NCI-H2227 (cell line): Measurements from ENCODE around the gene EXOC6B.
"Not testable (repeated sequence)": the region's sequence is repeated elsewhere in the genome, so short reads cannot be mapped to it uniquely, and the experiment has no call there.

Source experiments
- DNase-seq: peaks from one replicate; lab custom pipeline; 2025; ENCODE audit not compliant: unreplicated experiment; lab: John Stamatoyannopoulos, UW

EXOC6B gene

DNA sequence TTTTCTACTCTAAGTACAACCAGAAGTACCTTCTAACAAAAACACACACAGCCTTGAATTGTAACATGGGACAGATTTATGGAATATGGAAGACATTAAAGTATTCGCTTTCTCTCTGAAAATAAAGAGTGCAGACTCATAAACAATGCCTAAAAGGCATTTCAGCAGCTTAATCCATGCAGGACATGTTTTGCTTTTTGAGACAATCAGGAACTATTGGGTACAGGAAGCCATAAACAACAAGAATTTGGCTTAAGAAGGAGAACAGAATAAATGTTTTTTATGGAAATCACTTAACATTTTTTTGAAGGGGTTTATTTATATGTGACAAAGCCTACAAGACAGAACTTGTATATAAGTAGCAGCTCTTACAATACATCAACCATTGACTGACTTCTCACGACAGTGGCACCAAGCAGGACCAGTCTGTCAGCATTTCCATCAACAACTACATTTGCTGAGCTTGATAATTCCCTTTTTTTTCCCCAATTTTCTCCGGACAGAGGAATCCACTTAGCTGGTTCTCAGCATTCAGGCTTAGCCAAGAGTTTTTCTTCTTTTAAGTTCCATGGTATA lies 140.1 kb downstream of the EXOC6B start:
- DNase-seq: no peak

DNA sequence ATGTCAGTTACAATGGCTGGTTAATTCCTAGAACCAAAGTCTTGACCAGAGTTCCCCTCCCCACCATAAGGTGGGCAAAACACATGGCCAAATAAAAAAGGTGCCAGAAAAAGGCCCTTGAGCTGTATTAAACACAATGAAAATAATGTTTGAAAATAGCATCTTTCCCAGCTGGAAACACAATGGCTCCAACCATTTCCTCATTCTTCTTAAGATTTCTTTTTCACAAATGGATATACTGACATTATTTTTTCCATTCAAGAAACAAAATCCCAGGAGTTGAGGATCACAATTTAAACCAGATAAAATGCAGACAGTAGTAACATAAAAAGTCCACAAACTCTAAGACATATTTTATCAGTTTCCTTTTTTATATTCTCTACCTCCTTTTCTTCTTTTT lies 143.8 kb downstream of the EXOC6B start:
- DNase-seq: no peak

DNA sequence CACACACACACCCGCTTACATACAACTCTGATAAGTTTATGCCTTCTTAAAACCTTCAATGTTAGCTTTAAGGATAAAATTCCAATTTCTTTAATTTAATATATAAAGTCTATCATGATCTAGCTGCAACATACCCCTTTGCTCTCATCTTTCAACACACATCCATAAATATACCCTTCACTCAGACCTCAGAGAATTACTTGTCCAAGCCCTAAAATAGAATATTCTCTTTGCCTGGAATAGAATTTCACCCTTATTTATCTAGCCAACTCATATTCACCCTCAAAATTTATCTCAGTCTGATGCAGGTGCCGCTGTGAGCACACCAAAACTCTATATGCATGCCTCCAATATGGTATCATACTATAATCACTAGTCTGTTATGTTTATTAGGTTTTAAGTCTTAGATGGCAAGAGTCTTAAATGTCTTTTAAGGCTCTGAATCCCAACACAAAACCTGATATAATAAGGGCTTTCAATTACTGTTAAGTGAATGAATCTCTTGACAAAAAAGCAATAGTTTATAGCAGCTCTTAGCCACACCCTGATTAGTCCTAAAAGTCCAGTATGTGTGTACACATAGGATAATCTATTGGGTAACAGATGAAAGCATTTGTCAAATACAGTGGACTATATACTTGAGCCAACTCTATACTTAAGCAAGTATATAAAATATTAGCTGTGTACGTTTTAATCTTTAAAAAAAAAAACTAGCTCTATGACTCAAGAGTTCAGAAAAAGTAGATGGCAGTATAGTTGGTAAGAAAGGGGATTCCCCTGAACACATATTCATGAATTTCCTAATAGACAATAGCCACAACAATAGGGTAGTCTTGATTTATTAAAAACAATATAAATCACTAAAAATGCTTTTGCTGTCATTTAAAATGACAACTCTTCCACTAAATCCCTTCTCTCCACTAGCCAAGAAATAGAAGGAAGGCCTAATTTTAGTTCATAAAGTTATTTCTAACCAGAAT lies 144.5 kb downstream of the EXOC6B start:
- DNase-seq: no peak

DNA sequence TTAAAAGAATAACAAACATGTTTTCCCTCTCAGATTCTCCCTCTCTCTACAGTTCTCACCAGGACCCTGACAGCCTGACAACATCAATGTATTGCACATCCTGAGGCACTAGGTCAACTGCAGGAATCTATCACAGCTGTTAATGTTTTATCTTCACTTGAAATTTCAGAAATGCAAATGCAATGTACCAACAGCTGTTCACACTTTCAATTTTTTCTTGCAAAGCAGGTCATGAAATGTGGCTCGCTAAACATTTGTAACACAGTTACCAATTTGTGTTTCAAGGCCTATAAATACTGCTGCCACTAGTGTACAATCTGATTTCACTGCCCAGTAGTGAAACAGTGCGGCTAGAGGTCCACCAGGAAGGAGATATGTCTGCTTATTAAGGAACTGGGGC lies 147.8 kb downstream of the EXOC6B start:
- no peak for DNase-seq

DNA sequence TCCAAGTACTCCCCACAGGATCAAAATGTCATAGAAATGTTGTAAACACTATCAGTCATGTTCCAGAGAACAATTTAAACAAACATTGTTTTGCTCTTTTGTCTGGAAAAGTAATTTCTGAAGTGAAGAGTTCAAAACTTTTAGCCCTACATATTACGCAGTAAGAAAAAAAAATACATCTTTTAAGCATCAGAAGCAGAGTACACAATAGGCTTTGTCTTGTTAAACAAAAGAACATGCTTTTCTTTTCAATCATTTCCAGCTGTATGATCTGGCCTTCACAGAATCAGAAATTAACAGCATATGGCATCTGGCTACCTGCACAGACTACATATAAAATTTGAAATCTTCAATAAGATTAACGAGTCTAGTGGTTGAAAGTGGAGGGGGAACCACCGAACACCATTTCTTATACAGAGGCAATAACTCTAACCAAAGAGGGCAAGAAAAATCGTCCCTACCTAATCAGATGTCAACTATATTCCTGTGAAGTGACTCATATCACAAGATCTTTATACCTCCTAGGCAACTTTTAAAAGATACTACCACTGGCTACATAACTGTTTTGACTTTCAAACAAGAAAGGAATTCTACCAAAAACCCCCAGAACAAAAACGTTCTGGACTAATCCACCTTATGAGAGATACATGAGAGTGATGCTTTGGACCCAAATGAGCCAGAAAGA lies 149.3 kb downstream of the EXOC6B start:
- peak; percentile 15 for DNase-seq

DNA sequence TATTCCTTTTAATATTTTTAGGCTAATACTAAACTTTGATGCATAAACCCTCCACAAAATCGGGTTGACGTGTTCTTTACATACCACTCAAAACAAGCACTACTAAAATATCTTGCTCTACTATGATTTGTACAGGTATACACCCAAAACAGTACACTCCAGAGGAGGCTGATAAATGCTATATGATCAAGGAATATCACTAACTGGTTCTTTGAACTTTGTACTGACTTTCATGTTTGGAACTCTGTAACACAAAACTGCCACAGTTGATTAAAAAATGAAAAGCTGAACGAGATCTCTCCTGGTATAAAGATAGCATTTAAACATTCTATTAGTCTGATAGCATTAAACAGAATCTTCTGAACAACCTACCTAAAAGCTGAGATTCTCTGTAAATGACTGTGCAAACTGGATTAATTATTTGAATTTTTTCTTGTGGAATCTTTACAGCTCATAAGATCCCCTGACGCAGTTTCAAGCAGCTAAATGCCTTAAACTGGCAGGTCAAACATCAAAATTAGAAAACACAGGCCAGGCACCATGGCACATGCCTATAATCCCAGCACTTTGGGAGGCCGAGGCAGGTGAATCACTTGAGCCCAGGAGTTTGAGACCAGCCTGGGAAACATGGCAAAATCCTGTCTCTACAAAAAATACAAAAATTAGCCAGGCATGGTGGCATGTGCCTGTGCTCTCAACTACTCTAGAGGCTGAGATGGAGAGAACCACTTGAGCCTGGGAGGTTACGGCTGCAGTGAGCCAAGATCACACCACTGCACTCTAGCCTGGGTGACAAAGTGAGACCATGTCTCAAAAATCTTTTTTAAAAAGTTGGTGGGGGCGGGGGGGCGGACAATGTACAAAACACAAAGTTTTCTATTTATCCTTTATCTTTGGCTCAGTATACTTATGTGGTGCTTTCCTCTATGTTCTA lies 150.6 kb downstream of the EXOC6B start:
- no peak for DNase-seq

DNA sequence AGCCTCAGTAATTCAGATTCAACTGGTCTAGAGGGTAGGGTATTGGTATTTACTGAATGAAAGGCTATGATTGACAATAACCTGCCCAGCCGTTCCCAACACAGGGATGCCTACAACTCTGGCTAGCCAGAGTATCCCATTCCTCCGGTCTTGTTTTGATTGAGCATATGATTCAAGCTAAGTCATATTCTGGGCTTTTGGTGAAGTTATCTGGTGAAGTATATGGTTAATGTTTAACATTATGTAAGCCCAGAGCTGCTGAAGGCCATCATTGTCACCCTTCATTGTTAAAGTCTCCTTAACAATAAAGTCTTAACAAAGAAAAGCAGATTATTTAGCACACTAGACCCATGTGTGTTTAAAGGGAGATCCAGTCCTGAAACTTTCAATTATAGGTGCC lies 152.6 kb downstream of the EXOC6B start:
- no peak for DNase-seq

DNA sequence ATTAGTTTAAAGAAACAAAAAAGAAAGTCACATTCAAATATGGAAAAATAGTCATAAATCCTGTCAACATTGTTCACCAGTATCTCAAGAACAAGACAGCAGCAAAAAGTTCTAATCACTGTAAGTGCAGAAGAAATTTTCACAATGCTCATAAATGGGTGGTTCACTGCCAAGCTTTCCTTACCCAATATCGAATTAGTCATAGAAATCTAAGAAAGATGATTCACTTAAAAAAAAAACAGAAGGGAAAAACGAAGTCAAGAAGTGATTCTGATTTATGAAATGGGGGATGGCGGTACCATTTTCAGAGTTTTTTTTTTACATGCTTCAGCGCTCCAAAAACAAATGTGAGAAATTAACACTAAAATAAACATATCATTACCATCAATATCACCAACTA lies 156.7 kb downstream of the EXOC6B start:
- DNase-seq: no peak

DNA sequence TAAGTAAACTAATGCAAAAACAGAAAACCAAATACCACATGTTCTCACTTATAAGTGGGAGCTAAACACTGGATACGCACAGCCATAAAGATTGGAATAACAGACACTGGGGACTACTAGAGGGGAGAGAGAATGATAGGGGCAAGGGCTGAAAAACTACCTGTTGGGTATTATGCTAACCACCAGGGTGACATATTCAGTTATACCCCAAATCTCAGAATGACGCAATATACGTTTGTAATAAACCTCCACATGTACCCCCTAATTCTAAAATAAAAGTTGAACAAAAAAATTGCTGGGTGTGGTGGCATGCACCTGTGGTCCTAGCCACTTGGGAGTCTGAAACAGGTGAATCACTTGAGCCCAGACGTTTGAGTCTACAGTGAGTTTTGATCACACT lies 157.2 kb downstream of the EXOC6B start:
- no peak for DNase-seq

DNA sequence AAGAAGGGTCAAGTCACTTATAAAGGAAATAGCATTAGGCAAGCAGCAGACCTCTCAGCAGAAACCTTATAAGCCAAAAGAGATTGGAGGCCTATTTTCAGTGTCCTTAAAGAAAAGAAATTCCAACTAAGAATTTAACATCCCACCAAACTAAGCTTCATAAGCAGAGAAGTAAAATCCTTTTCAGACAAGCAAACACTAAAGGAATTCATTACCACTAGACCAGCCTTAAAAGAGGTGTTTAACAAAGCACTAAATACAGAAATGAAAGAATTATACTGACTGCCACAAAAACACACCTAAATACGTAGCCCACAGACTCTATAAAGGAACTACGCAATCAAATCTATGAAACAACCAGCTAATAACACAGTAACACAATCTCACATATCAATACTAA lies 160.4 kb downstream of the EXOC6B start:
- DNase-seq: no peak

DNA sequence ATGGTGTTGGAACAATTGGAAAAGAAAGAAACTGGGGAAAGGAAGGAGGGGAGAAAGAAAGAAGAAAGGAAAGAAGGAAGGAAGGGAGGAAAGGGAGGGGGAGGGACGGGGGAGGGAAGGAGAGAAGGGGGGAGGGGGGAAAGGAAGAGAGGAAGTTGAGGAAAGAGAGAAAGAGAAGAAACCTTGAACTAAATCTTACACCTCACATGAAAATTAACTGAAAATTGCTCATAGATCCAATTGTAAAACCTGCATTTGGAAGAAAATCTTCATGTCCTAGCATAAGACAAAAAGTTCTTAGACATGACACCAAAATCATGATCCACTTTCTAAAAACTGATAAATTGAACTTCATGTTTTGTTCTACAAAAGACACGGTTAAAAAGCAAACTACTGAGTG lies 163.8 kb downstream of the EXOC6B start:
- DNase-seq: no peak

DNA sequence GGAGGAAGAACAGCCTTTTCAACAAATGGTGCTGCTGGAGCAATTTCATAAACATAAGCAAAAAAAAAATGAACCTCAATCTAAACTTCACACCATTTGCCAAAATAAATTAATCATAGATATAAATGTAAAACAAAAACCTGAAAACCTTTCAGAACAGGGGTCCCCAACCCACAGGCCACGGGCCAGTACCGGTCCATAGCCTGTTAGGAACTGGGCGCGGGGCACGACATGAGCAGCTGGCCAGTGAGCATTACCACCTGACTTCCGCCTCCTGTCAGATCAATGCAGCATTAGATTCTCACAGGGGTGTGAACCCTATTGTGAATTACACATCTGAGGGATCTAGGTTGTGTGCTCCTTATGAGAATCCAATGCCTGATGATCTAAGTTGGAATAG lies 176.0 kb downstream of the EXOC6B start:
- DNase-seq: no peak

DNA sequence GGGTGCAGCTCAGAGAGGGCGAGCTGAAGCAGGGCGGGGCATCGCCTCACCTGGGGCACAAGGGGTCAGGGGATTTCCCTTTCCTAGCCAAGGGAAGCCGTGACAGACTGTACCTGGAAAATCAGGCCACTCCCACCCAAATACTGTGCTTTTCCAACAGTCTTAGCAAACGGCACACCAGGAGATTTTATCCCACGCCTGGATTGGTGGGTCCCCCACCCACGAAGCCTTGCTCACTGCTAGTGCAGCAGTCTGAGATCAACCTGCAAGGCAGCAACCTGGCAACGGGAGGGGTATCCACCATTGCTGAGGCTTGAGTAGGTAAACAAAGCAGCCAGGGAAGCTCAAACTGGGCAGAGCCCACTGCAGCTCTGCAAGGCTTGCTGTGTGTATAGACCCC lies 184.6 kb downstream of the EXOC6B start:
- DNase-seq: not testable (repeated sequence)

DNA sequence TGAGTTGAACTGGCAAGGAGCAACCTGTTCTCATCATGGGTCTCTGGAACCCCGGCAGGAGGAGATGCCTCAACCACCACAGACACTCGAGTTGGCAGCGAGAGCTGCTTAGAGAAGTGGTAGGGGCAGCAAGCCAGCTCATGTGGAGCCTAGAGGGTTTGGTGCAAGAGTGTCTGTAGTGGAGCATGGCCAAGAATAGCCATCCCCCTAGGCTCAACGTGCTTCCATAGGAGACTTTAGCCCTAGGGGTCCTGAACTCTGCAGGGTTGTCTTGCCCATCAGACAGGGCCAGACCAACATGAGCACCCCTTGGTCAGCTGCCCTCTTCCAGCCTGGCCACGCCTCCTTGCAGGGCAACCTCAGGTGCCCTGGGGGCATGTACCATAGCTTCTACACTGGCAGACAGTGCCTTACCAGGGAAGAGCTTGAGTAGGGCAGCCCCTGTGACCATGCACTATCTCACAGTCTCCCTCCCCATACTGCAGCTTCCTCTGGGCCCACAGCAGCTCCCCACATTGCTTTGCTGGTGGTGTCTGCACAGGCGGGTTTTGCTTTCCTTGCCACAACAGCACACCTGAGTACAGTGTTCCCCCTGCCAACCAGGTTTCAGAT lies 187.1 kb downstream of the EXOC6B start:
- DNase-seq: no peak

DNA sequence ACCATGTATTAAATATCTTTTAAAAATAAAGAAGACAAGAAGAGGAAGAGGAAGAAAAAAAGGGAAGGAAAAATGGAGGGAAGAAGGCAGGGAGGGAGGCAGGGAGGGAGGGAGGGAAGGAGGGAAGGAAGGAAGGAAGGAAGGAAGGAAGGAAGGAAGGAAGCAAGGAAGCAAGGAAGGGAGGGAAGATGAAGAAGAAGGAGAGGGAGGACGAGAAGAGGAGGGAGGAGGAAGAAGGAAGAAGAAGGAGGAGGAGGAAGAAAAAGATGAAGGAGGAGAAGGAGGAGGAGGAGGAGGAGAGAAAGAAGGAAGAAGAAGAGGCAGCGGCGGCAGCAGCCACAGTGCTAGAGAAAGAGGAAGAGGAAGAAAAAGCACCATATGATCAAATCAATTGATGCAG lies 189.6 kb downstream of the EXOC6B start:
- DNase-seq: no peak

DNA sequence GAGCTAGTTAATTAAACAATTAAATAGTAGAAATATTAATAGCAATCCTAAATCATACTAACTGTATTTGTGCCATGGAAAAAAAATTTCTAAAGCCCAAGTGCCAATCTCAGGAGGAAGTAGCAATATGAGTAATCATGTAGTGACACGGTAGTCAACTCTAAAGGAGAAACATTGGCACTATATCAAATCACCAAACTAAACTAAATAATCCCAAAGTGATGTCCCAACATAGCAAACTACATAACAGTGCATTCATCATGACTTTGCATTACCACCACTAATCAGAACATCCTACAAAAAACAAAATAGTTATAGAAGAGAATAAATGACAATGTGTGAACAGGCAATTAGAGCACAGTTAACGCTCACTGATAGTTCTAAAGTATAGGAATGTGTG lies 195.1 kb downstream of the EXOC6B start:
- DNase-seq: no peak

DNA sequence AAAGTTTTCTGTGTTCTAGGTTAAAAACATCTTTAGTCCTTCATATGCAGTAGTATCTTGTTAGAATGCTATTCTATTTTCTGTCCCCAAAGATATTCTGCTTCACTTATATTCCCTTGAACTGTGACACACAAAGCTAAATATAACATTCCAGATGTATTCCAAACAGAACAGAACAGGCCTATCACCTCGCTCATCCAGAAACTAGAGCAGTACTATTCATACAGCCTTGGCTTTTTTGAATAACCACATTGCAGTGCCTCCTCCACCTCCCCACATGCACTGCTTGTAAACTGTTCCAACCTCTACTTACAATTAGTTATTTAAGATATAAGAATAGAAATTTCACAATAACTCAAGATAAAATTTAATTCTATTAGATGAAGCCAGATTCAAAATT lies 196.8 kb downstream of the EXOC6B start:
- DNase-seq: no peak

DNA sequence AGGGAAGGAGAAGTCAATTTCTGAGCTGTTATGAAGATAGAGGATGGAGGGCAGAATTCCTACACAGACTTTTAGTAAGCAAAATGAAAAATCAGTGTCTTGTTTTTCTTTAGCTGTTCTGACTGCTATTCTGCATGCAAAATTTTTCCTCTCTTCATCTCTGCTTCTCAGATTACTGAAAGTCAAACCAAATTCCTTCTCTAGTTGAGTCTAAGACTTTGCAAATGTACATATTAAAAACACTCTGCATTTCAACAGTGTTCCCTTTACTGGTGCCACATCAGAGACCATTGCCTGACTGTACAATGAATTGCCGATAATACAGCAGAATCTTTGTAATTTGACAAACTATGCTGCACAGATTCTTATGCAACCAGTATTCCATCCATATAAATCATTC lies 198.8 kb downstream of the EXOC6B start:
- DNase-seq: no peak

DNA sequence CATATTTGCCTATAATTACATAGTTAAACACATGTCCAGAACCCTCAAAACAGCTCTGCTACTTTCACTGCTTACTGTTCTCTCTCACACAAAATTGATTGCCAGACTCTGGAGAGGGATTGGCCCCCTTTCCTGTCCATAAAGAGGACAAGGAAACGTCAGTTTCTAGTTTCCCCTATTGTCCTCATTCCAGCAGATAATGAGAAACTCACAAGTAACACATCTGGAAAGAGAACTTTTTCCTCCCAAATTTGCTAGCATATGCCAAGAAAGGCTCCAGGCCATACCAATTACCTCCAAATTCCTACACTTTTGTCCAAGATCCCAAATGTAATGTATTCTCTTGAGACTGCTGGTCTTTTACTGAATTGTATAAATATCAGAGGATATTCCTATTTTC lies 200.5 kb downstream of the EXOC6B start:
- DNase-seq: no peak

DNA sequence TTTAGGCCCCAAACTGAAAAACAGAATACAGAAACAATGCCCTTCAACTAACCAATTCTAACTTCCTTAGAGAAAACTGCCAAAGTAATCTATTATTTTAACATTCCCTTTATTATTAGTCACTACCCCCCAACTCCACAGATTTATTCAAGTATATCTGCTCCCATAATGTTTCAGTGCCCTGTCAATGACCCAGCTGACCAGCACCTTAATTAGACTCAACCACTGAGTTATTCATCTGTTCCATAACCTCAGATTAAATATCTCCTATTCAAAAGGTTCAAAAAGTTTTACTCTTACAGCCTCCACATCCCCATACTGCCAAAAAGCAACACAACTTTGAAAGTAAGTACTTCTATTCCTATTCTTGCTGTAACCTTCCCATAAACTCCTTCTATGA lies 202.4 kb downstream of the EXOC6B start:
- no peak for DNase-seq

DNA sequence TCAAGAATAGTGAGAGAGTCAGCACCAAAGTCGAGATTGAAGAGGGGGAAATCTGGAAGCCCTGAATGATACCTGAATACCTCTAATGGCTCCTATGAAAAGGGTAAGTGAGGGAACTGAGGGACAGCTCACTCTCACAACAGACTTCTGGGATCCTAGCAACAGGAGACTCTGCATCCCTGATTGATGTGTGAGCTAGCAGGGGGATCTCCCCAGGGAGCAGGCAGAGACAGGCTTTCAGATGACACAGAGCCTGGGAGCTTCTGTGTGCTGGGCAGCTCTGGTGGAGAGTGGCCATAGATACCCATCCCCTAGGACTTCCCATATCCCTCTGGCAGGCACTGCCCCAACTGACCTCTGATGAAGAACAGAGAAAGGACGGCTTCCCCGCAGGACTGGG lies 206.2 kb downstream of the EXOC6B start:
- no peak for DNase-seq
